HuH-7 (cell line): Measurements from ENCODE around the gene IFT80.
"Not testable (repeated sequence)": the region's sequence is repeated elsewhere in the genome, so short reads cannot be mapped to it uniquely, and the experiment has no call there.

Experiments
- DNase-seq: peaks from one replicate; pipeline ENCODE4 v3.0.0; 2011; ENCODE audit warnings: low spot score

Gene IFT80

GRCh38 chr3:160260587-160261270, 138.3 kb downstream of the IFT80 start:
- DNase-seq: no peak

GRCh38 chr3:160259589-160259988, 139.4 kb downstream of the IFT80 start:
- no peak for DNase-seq

- no peak for DNase-seq
Measured at GRCh38 chr3:160257606-160258005, 141.4 kb downstream of the IFT80 start.

GRCh38 chr3:160253298-160253697, 145.7 kb downstream of the IFT80 start:
- DNase-seq: no peak

- DNase-seq: no peak
Measured at GRCh38 chr3:160247766-160248165, 151.3 kb downstream of the IFT80 start.

- no peak for DNase-seq
Measured at GRCh38 chr3:160245261-160245800, 153.7 kb downstream of the IFT80 start.

GRCh38 chr3:160240719-160241118, 158.3 kb downstream of the IFT80 start:
- DNase-seq: not testable (repeated sequence)

GRCh38 chr3:160232014-160232413, 167.0 kb downstream of the IFT80 start:
- DNase-seq: no peak

- DNase-seq: no peak
Measured at GRCh38 chr3:160227419-160227818, 171.6 kb downstream of the IFT80 start.

GRCh38 chr3:160226026-160226907, 172.8 kb downstream of the IFT80 start:
- DNase-seq: no peak

- peak; percentile 40 for DNase-seq
Measured at GRCh38 chr3:160225176-160226025, 173.6 kb downstream of the IFT80 start, which contains the start of gene C3orf80. TSS of gene C3orf80 (plus strand) at chr3:160225422. CDS start at chr3:160225636, 214 bp downstream.

- DNase-seq: no peak
Measured at GRCh38 chr3:160224811-160225175, 174.2 kb downstream of the IFT80 start.

- DNase-seq: no peak
Measured at GRCh38 chr3:160224256-160224655, 174.8 kb downstream of the IFT80 start.

- DNase-seq: no peak
Measured at GRCh38 chr3:160221019-160221418, 178.0 kb downstream of the IFT80 start.

GRCh38 chr3:160220038-160220437, 179.0 kb downstream of the IFT80 start:
- DNase-seq: no peak

- no peak for DNase-seq
Measured at GRCh38 chr3:160218136-160218535, 180.9 kb downstream of the IFT80 start.

GRCh38 chr3:160217675-160218074, 181.3 kb downstream of the IFT80 start:
- no peak for DNase-seq

GRCh38 chr3:160213191-160213590, 185.8 kb downstream of the IFT80 start:
- DNase-seq: no peak

- no peak for DNase-seq
Measured at GRCh38 chr3:160210799-160211221, 188.2 kb downstream of the IFT80 start.

GRCh38 chr3:160210341-160210740, 188.7 kb downstream of the IFT80 start:
- DNase-seq: no peak
